SK-N-SH (cell line): ENCODE results near the gene DCUN1D2. TPM values are rescaled to one million over a fixed set of nuclear protein-coding genes. Genes with fewer than 3 reads are reported as not detected.

ENCODE experiments used
- CTCF ChIA-PET: fragments of 300-600, 350-600 bp; formaldehyde crosslinking; extraction: SDS; loops from one replicate; lab custom pipeline; 2021; lab: Yijun Ruan, JAX
- POLR2A ChIA-PET: fragments of 350-600 bp; sonication (Branson Sonifier 250); formaldehyde crosslinking; extraction: SDS; loops from one replicate; lab custom pipeline; 2020; ENCODE audit warnings: antibody characterized with exemption, inconsistent platforms; lab: Yijun Ruan, JAX
- DNase-seq: peaks from one replicate; pipeline ENCODE4 v3.0.0; 2012
- H2AFZ ChIP-seq: fragments of 200-600 bp; sonication (generic); 2 replicates; pipeline ENCODE4 v1.8.1; 2016; ENCODE audit warnings: antibody characterized with exemption, mild to moderate bottlenecking, low read depth
- H3F3A ChIP-seq: fragments of 200-600 bp; sonication (generic); replicated peaks from 2 replicates; pipeline ENCODE3; 2016; ENCODE audit warnings: antibody characterized with exemption, mild to moderate bottlenecking; ENCODE audit not compliant: insufficient read depth
- H3K27ac ChIP-seq, 2 experiments: fragments of 200-500 bp in 1 of 2; fragments of 200-600 bp in 1 of 2; sonication (Bioruptor generic) in 1 of 2; sonication (generic), shearing (Covaris generic) in 1 of 2; 2 replicates each; pipeline versions ENCODE4 v1.5.1 to v1.6.1; 2014 to 2016; ENCODE audit warnings: low read depth in 2 of 2, inconsistent platforms in 1 of 2, low read length in 1 of 2, mild to moderate bottlenecking in 1 of 2, mixed read lengths in 1 of 2
- H3K27me3 ChIP-seq: fragments of 200-600 bp; sonication (generic), shearing (Covaris generic); 2 replicates; pipeline ENCODE4 v1.6.1; 2016; ENCODE audit warnings: mixed run types; ENCODE audit not compliant: insufficient read depth
- H3K36me3 ChIP-seq, 2 experiments: fragments of 200-500 bp in 1 of 2; fragments of 200-600 bp in 1 of 2; sonication (Bioruptor generic) in 1 of 2; sonication (generic) in 1 of 2; replicated peaks in 1 of 2; 2 replicates each; pipeline versions ENCODE3 to v1.5.1; 2014 to 2016; ENCODE audit warnings: low read length in 1 of 2, mild to moderate bottlenecking in 1 of 2; ENCODE audit not compliant: insufficient read depth in 2 of 2, control insufficient read depth in 1 of 2
- H3K4me1 ChIP-seq, 2 experiments: fragments of 200-500 bp in 1 of 2; fragments of 200-600 bp in 1 of 2; sonication (Bioruptor generic) in 1 of 2; sonication (generic), shearing (Covaris generic) in 1 of 2; 2 replicates each; pipeline versions ENCODE4 v1.5.1 to v1.6.1; 2014 to 2016; ENCODE audit warnings: low read depth in 1 of 2, low read length in 1 of 2, mixed run types in 1 of 2; ENCODE audit not compliant: insufficient read depth in 2 of 2, control insufficient read depth in 1 of 2
- H3K4me2 ChIP-seq: fragments of 200-600 bp; sonication (generic), shearing (Covaris generic); 2 replicates; pipeline ENCODE4 v1.6.1; 2017; ENCODE audit warnings: mixed run types
- H3K4me3 ChIP-seq, 2 experiments: fragments of 200-500 bp in 1 of 2; fragments of 200-600 bp in 1 of 2; sonication (Bioruptor generic) in 1 of 2; sonication (generic), shearing (Covaris generic) in 1 of 2; 2 replicates each; pipeline versions ENCODE4 v1.5.1 to v1.8.1; 2014 to 2016; ENCODE audit warnings: low read depth in 2 of 2, inconsistent platforms in 1 of 2, low read length in 1 of 2, mild to moderate bottlenecking in 1 of 2, mixed read lengths in 1 of 2, moderate library complexity in 1 of 2
- H3K79me2 ChIP-seq: fragments of 200-600 bp; sonication (generic); 2 replicates; pipeline ENCODE4 v1.8.1; 2017; ENCODE audit warnings: mild to moderate bottlenecking; ENCODE audit not compliant: insufficient read depth
- H3K9ac ChIP-seq: fragments of 200-600 bp; sonication (generic); 2 replicates; pipeline ENCODE4 v1.6.1; 2017; ENCODE audit warnings: mixed run types
- H3K9me2 ChIP-seq: fragments of 200-600 bp; sonication (generic); 2 replicates; pipeline ENCODE4 v1.6.1; 2017; ENCODE audit warnings: mixed run types
- H3K9me3 ChIP-seq: fragments of 200-600 bp; sonication (generic); 2 replicates; pipeline ENCODE4 v1.6.1; 2017; ENCODE audit warnings: mixed run types, mild to moderate bottlenecking, moderate library complexity
- H4K20me1 ChIP-seq: fragments of 200-600 bp; sonication (generic); 2 replicates; pipeline ENCODE4 v1.6.1; 2017; ENCODE audit warnings: mild to moderate bottlenecking, mixed run types; ENCODE audit not compliant: insufficient read depth
- CHD2 ChIP-seq: fragments of 150-350 bp; IDR thresholded peaks from 2 replicates; pipeline ENCODE4 v1.6.1; 2018; ENCODE audit warnings: low read length; ENCODE audit not compliant: partially characterized antibody
- CTCF ChIP-seq: fragments of 200-600 bp; sonication (generic); IDR thresholded peaks from 2 replicates; pipeline ENCODE4 v1.6.1; 2017; ENCODE audit warnings: antibody characterized with exemption, mild to moderate bottlenecking, moderate library complexity
- GATA2 ChIP-seq: sonication (generic); formaldehyde crosslinking; IDR thresholded peaks from 2 replicates; pipeline ENCODE4 v1.5.0; 2020; ENCODE audit warnings: mild to moderate bottlenecking, missing genetic modification reagents
- MXI1 ChIP-seq: IDR thresholded peaks from 2 replicates; pipeline ENCODE4 v1.6.1; 2012; ENCODE audit warnings: mild to moderate bottlenecking, low read depth, low read length, improper control_type of control experiment
- POLR2AphosphoS5 ChIP-seq: IDR thresholded peaks from 2 replicates; pipeline ENCODE4 v1.6.1; 2012; ENCODE audit warnings: low read depth, low read length
- RFX5 ChIP-seq: IDR thresholded peaks from 2 replicates; pipeline ENCODE4 v1.6.1; 2012; ENCODE audit warnings: mild to moderate bottlenecking, improper control_type of control experiment, low read length
- WGBS: methylation state at CpG from one replicate; pipeline ENCODE4 v1.1.6; 2017; ENCODE audit warnings: low lambda C conversion rate; 5-methylcytosine and 5-hydroxymethylcytosine counted together
- polyA plus RNA-seq, 3 experiments: library from polyadenylated mRNA; depleted of rRNA; stranded (reverse); fragments of >200 nt; gene quantifications; 2 replicates each; pipeline ENCODE4 v1.2.3, GENCODE V29; 2012
- TF ChIP-seq, protein P1 (sequence below): fragments of 150-350 bp; IDR thresholded peaks from 2 replicates; pipeline ENCODE4 v1.6.1; 2016; ENCODE audit warnings: mild to moderate bottlenecking, low read depth, low read length

DCUN1D2 gene
- polyA plus RNA-seq, 1 of the 3 experiments (the other 2 are of a cell fraction) = 11.0 TPM

- 94% methylated on average over 8 of the region's 10 CpGs for WGBS
- CTCF ChIA-PET = interaction anchor here (1.5 kb wide), 1 partner anchor 52 kb away, joined by 3 read pairs; no protein-coding TSS in a partner anchor
- no peak overlapping the region for H3K9ac ChIP-seq
- TF ChIP-seq RFX5 (no peak), POLR2AphosphoS5 (no peak), MXI1 (no peak), CTCF (no peak), CHD2 (no peak)
- TF ChIP-seq, protein P1, sequence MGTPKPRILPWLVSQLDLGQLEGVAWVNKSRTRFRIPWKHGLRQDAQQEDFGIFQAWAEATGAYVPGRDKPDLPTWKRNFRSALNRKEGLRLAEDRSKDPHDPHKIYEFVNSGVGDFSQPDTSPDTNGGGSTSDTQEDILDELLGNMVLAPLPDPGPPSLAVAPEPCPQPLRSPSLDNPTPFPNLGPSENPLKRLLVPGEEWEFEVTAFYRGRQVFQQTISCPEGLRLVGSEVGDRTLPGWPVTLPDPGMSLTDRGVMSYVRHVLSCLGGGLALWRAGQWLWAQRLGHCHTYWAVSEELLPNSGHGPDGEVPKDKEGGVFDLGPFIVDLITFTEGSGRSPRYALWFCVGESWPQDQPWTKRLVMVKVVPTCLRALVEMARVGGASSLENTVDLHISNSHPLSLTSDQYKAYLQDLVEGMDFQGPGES = no peak
- no peaks in the 10 kb centered on the region for H3K9me3 ChIP-seq
- H3K9me2 ChIP-seq = no peaks in the 10 kb centered on the region
- POLR2A ChIA-PET = no interaction called here
- H3K4me2 ChIP-seq = no peak overlapping the region
- peaks cover 30% of the 10 kb centered on the region for H3K79me2 ChIP-seq
- no peak overlapping the region for H3K27ac ChIP-seq
- no peak overlapping the region for H3K4me3 ChIP-seq
- no peaks in the 10 kb centered on the region for H3K4me1 ChIP-seq
- H3F3A ChIP-seq = peaks cover 5% of the 10 kb centered on the region
- no peaks in the 10 kb centered on the region for H3K27me3 ChIP-seq
- H3K36me3 ChIP-seq = peaks cover 43 to 65% of the 10 kb centered on the region in 2 experiments
- H4K20me1 ChIP-seq = peaks cover 9% of the 10 kb centered on the region; the same call in 1 of the 2 replicates
- DNase-seq = no peak
- H2AFZ ChIP-seq = no peak overlapping the region
Observed at GRCh38 chr13:113509989-113510388, 19.5 kb upstream of the DCUN1D2 start.

- Histone ChIP-seq H2AFZ (no peak overlapping the region), H3K9me2 (no peaks in the 10 kb centered on the region), H3K36me3 (peaks cover 44 to 66% of the 10 kb centered on the region in 2 experiments), H3K79me2 (peaks cover 38% of the 10 kb centered on the region), H3F3A (no peaks in the 10 kb centered on the region), H3K4me2 (no peak overlapping the region), H3K9ac (no peak overlapping the region), H3K27me3 (no peaks in the 10 kb centered on the region), H3K27ac (no peak overlapping the region), H3K4me1 (no peaks in the 10 kb centered on the region), H3K9me3 (no peaks in the 10 kb centered on the region), H3K4me3 (no peak overlapping the region), H4K20me1 (peaks cover 12% of the 10 kb centered on the region; the same call in 1 of the 2 replicates)
- POLR2A ChIA-PET = no interaction called here
- TF ChIP-seq GATA2 (CRISPR knock-in tag) = no peak
- TF ChIP-seq RFX5 = no peak
- no peak for TF ChIP-seq POLR2AphosphoS5
- DNase-seq = no peak
- CTCF ChIA-PET = interaction anchor here (1.4 to 1.5 kb wide), 2 partner anchors 50 to 53 kb away, joined by 3 to 4 read pairs; no protein-coding TSS in a partner anchor
- WGBS = 100% methylated on average over 5 of the region's 17 CpGs
Observed at GRCh38 chr13:113508521-113509254, 18.2 kb upstream of the DCUN1D2 start.
